ENCODE data around the gene CFAP45.

CFAP45 gene

DNA sequence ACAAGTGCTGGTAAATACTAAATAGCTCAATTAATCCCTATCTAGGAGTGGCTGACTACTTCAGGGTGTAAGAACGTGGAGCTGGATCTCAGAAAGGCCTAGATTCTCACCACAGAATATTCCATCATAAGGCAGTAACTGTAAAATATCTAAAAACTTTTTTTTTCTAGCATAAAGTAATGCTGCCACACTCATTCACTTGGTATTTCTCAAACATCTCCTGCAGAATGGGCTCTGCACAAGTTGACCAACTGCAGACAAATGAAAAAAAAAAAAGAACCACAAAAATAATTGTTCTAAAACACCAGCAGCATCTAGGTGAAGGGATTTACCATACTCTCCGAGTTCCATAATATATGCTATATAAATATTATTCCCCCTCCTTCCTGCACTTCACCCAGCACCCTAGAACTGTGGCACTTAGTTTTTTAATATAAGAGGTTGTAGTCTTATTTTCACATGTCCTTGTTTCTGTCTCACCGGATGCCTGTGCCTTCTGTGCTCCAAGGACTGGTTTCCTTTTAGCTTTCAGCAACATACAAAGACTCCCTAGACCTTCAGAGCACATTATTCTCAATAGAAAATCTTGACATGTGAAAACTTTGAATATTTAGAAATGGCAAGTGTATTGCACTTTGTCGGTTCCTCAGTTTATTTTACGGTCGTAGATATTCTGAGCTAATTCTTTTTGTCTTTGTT lies 46.4 kb downstream of the CFAP45 start:
- H3K4me3 Mint-ChIP-seq, result peak overlapping the region; percentile 77 to 87 (median 83)
- peaks cover 8% of the 10 kb centered on the region for H3K4me1 Mint-ChIP-seq
- no peaks in the 10 kb centered on the region for H3K36me3 Mint-ChIP-seq (ENCODE audit: low read depth)
- no peaks in the 10 kb centered on the region for H3K9me3 Mint-ChIP-seq
- TF ChIP-seq, protein P1, sequence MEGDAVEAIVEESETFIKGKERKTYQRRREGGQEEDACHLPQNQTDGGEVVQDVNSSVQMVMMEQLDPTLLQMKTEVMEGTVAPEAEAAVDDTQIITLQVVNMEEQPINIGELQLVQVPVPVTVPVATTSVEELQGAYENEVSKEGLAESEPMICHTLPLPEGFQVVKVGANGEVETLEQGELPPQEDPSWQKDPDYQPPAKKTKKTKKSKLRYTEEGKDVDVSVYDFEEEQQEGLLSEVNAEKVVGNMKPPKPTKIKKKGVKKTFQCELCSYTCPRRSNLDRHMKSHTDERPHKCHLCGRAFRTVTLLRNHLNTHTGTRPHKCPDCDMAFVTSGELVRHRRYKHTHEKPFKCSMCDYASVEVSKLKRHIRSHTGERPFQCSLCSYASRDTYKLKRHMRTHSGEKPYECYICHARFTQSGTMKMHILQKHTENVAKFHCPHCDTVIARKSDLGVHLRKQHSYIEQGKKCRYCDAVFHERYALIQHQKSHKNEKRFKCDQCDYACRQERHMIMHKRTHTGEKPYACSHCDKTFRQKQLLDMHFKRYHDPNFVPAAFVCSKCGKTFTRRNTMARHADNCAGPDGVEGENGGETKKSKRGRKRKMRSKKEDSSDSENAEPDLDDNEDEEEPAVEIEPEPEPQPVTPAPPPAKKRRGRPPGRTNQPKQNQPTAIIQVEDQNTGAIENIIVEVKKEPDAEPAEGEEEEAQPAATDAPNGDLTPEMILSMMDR (IDR thresholded peaks at IDR 0.05; ENCODE audit: unreplicated experiment in 3 of 3), result no peak
- peaks cover 42% of the 10 kb centered on the region for H3K27me3 Mint-ChIP-seq (ENCODE audit: low read depth)
- H3K27ac Mint-ChIP-seq, result peak overlapping the region; percentile 92 to 94 (median 94)

GRCh38 chr1:159851407-159851806 lies 48.6 kb downstream of the CFAP45 start:
- Mint-ChIP-seq H3K36me3 (ENCODE audit: low read depth) (no peaks in the 10 kb centered on the region), H3K4me3 (no peak overlapping the region), H3K27me3 (ENCODE audit: low read depth) (peaks cover 37% of the 10 kb centered on the region), H3K27ac (peak overlapping the region in 2 of 3 experiments; percentile 58 to 59), H3K4me1 (peaks cover 8% of the 10 kb centered on the region), H3K9me3 (no peaks in the 10 kb centered on the region)
- TF ChIP-seq, protein P1 (IDR thresholded peaks at IDR 0.05; ENCODE audit: unreplicated experiment in 3 of 3), result no peak

- Mint-ChIP-seq H3K4me3 (no peak overlapping the region), H3K4me1 (peaks cover 8% of the 10 kb centered on the region), H3K9me3 (no peaks in the 10 kb centered on the region), H3K27me3 (ENCODE audit: low read depth) (peaks cover 26% of the 10 kb centered on the region), H3K27ac (peak overlapping the region in 2 of 3 experiments; percentile 21 to 53), H3K36me3 (ENCODE audit: low read depth) (no peaks in the 10 kb centered on the region)
- TF ChIP-seq, protein P1 (IDR thresholded peaks at IDR 0.05; ENCODE audit: unreplicated experiment in 3 of 3), result no peak
These were observed 50.2 kb downstream of the CFAP45 start for GRCh38 chr1:159849626-159850366.

DNA sequence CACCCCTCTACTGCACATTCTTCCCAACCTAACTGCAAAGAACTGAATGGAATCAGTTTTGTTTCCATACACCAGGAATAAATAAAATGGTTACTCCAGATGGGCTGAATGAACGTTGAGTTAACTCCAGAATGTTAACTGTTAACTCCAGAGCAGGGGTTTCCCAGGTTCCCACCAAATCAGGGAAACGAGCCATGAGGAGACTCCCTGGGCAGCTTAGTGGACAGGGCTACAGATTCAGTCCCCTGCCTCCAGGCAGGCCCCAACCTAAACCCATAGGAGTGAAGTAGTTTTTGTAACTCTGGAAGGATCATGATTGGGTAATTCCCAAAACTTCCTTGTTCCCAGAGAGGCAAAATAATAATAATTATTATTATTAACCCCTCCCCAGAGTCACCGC lies 51.6 kb downstream of the CFAP45 start:
- peak overlapping the region in 2 of 3 experiments; percentile 6 to 9 for H3K27ac Mint-ChIP-seq
- H3K27me3 Mint-ChIP-seq (ENCODE audit: low read depth), result peaks cover 32% of the 10 kb centered on the region
- TF ChIP-seq, protein P1 (IDR thresholded peaks at IDR 0.05; ENCODE audit: unreplicated experiment in 3 of 3), result no peak
- peak overlapping the region in 1 of 3 experiments; percentile 10 for H3K4me3 Mint-ChIP-seq
- H3K4me1 Mint-ChIP-seq, result peaks cover 5% of the 10 kb centered on the region
- H3K36me3 Mint-ChIP-seq (ENCODE audit: low read depth), result no peaks in the 10 kb centered on the region
- no peaks in the 10 kb centered on the region for H3K9me3 Mint-ChIP-seq

- Mint-ChIP-seq H3K9me3 (no peaks in the 10 kb centered on the region), H3K4me1 (peaks cover 6% of the 10 kb centered on the region), H3K4me3 (peak overlapping the region in 1 of 3 experiments; percentile 27), H3K36me3 (ENCODE audit: low read depth) (no peaks in the 10 kb centered on the region), H3K27ac (peak overlapping the region; percentile 9 to 88 (median 40)), H3K27me3 (ENCODE audit: low read depth) (peaks cover 26% of the 10 kb centered on the region)
- TF ChIP-seq, protein P1 (IDR thresholded peaks at IDR 0.05; ENCODE audit: unreplicated experiment in 3 of 3), result no peak
These were observed 52.7 kb downstream of the CFAP45 start for GRCh38 chr1:159847231-159847630.

Measured in nephron (organoid).